OCI-M2 (cell line): ENCODE data around the gene TRMT61B.

Experiments used
- DNase-seq: peaks from one replicate; lab custom pipeline; 2025; ENCODE audit not compliant: unreplicated experiment; lab: John Stamatoyannopoulos, UW

The TRMT61B gene

DNA sequence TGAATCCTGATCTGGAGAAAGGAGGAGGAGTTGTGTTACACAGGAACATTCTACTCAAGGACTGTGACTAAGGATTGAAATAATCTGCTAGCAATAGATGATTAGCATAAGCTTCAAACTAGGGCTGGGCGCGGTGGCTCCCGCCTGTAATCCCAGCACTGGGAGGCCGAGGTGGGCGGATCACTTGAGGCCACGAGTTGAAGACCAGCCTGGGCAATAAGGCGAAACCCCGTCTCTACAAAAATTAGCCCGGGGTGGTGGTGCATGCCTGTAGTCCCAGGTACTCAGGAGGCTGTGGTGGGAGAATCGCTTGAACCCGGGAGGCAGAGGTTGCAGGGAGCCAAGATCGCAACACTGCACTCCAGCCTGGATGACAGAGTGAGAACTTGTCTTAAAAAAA lies 1.5 kb downstream of the TRMT61B start:
- no peak for DNase-seq

DNA sequence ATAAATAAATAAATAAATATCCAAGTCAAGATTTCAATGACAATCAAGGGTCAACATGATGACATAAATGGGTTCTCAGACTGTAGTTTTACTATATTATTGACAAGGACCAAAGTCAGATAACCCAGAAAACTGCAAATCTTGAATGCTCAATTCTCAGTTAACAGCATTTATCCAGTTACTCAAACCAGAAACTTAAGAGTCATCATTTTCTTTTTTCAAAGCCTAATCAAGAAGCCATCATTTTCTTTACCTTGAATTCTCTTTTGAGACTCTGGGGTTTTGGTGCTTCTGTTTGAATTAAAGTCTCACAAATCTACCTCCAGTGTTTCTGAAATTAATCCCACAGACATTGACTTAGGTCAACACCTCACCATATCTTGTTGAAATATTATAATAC lies 14.1 kb downstream of the TRMT61B start:
- no peak for DNase-seq

DNA sequence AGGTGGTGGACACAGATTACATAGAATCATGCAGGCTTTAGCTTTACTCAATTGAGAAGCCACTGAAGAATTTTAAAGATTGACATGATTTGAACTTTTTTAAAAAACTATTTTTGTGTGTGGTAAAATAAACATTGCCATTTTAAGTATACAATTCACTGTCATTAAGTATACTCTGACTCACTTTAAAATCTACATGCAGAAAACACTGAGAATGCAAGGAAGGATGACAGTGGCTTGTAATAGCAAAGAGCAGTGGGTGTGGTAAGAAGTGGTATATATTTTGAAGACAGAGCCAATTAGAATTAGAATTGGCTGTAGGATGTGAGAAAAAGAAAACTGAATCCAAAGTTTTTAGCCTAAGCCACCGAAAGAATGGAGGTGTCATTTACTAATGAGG lies 14.9 kb downstream of the TRMT61B start:
- no peak for DNase-seq

DNA sequence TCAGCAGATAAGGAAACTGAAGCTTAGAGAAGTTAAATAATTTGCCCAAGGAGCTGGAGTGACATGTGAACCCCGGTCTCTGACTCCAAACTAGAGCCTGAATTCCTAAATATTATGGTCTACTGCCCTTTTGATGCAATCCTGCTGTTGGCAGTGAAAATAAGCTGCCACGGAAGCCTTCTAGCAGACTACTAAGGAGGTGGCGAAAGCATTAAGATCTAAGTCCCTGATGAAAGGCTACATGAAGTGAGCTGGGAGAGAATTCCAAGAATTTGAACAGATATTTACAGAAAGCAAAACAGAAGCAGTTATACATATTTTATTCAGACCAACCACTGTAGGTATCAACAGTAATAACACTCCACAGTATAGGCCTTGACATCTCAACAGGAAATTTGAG lies 28.1 kb downstream of the TRMT61B start:
- DNase-seq: no peak

DNA sequence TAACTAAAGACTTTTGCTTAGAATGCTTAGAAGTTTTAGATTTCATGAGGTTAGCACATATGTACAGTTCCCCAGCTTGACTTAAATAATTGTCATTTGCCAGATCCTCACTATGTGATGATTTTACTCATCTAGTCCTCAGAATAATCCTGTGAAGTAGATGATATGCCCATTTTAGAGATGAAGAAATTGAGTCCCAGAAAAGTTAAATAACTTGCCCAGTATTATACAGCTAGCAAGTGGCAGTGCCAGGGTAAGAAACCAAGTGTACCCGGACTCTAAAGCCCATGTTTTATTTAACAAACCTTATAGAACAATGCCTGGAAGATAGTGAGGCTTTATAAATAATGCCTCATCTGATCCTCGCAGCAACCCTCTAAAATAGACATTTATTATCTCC lies 31.1 kb downstream of the TRMT61B start:
- no peak for DNase-seq

DNA sequence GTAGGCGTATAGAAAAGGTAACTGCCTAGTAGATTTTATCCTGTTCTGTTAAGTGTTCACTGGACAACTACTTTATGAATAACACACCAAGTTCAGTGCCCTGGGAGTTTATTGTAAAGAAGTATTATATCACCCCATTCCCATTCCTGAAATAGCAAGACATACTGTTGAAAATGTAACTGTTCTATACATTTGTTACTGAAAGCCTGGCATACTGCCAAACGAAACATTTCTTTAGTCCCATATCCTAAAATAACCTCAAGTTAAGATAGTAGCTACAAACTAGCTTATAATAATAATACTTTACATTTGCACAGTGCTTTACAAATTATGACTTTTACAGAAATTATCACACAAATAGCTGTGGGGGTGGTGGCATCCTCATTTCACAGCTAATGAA lies 34.3 kb downstream of the TRMT61B start:
- DNase-seq: no peak

DNA sequence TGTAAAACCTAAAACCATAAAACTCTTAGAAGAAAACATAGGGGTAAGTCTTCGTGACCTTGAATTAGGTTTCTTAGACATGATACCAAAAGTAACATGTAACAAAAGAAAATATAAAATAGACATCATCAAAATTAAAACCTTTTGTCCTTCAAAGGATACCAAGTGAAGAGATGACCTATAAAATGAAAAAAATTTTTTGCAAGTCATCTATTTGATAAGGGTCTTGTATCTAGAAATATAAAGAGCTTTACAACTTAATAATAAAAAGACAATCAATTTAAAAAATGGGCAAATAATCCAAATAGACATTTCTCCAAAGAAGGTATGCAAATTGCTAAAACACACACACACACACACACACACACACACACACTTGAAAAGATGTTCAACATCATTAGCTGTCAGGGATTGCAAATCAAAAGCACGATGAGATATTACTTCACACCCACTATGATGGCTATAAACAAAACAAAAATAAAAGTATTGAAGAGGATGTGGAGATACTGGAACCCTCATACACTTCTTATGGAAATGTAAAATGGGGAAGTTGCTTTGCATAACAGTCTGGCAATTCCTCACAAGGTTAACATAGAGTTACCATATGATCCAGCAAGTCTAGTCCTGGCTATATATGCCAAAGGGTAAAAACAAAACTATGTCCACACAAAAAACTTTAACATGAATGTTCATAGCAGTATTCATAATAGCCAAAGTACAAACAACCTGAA lies 36.2 kb downstream of the TRMT61B start:
- DNase-seq: no peak

DNA sequence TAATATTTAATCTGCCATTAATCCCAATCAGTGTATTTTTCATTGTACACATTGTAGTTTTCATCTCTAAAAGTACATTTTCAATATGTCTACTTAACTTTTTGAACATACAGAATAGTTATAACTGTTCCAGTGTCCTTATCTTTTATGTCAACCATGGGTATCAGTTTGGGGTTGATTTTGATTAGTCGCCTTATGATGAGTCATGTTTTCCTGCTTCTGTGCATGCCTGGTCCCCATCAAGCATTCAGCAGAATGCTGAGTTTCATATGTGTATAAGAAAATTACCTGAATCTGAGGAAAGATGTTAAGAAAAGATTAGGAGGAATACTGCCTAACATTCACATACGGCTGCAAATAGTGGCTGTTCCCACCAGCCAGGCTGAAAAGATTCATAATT lies 41.7 kb downstream of the TRMT61B start:
- DNase-seq: no peak

DNA sequence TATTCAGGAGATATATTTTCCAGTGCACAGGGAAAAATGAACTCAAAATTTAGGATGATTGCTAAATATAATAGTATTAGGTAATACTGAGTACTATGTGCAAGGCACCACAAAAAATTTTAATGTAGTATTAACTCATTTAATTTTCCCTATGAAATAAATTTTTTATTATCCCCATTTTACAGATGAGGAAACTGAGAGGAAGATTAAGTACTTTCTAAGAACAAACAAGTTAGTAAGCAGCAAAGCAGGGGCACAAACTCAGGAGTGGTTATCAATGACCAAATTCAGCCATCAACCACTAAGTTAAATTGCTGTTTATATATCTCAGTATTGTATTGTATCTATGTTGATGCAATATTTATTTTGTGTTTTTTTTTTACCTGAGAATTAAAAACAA lies 45.2 kb downstream of the TRMT61B start:
- DNase-seq: no peak

DNA sequence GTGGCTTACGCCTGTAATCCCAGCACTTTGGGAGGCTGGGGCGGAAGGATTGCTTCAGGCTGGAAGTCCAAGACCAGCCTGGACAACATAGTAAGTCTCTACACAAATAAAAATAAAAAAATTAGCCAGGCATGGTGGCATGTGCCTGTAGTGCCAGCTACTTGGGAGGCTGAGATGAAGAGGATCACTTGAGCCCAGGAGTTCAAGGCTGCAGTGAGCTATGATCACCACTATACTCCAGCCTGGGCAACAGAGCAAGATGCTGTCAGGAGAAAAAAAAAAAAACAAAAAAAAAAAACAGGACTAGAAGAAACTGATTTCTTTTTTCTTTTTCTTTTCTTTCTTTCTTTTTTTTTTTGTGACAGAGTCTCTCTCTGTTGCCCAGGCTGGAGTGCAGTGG lies 45.9 kb downstream of the TRMT61B start:
- no peak for DNase-seq

DNA sequence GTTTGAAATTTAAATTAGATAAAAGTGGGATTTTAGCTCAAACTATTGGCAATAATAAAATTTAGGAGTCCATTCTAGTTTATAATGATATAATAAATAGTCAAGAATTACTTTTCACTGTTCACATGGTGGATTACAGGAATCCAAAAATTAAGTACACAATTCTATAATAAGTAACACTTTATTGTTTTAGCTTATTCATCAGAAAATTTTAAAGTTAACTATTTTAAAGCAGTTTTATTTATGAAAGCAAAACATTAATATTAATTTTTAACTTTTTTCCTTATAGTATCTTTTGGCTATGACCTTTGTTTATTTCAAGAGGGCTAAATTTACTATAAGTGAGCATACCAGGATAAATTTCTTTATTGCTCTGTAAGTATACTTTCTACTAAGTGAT lies 48.1 kb downstream of the TRMT61B start:
- no peak for DNase-seq

DNA sequence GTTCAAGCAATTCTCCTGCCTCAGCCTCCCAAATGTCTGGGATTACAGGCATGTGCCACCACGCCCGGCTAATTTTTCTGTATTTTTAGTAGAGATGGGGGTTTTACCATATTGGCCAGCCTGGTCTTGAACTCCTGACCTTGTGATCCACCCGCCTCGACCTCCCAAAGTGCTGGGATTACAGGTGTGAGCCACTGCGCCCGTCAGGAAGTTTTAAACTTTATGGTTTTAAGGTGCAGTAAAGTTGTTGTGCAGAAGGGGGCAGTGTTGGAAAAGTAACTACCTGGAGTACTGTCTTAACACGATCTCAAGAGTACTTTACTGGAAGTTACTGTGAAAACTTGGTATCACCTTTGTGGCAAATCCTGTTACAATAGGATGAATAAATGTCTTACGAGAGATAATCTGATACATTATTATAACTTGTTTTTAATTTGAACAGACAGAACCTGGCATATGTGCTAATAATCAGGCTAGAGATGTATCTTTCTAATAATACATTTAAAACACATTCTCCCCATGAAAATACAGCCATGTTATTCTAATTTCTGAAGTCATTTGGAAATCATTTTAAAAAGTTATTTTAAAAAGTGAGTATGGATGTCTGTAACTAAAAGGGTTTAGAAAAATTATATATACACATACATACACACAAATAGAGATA lies 48.7 kb downstream of the TRMT61B start:
- DNase-seq: no peak

DNA sequence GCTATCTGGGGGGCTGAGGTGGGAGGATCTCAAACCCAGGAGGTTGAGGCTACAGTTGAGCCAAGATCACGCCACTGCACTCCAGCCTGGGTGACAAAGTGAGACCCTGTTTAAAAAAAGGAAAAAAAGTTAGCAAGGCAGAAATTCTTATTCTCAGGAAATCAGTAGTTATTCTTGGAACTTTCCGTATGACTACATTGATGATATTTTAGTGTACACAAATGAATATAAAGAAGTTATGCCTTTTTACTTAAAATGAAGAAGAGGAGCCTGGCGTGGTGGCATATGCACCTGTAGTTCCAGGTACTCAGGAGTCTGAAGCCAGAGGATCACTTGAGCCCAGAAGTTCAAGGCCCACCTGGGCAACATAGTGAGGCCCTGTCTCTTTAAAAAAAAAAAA lies 52.1 kb downstream of the TRMT61B start:
- DNase-seq: no peak

DNA sequence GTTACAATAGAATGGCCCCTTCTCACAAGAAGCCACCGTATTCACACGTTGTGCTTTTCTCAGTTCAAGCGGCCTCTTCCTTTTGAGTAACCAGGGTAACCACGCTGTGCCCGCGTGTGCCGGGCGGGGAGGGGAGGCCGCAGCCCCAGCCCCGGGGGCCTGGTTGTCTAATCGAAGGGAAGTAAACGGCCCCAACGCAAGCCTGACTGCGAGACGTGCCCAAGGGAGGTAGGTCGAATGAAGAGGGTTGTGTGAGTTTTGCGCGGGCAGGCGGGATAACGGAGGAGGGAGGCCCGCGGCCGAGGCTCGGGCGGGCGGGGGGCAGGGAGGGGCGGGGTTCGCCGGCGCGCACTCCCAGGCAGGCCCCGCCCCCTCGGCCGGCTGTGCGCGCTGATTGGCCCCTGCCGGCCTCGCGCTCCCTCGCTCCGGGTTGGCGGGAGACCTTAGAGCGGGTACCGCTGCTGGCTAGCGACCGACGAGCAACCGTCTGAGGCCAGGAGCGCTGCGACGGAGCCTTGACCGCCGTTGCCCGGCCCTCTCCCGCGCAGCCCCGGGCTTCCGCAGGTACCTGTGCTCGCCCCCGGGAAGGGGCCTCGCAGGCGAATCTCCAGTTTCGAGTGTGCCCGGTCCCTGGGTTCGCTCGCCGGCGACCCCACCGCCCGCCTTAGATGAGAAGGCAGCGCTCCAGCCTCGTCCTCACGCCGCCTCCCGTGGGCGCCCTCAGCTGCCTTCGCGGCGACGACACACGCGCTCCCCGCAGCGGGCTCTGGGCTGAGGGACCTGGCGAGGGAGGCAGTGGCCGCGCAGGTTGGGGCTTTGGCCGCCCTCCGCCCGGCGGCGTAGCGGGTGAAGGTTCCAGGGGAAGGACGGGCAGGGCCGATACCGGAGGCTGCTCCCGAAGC lies 59.5 kb downstream of the TRMT61B start, which contains the start of gene SPDYA:
Gene SPDYA, plus strand, starts transcription at position 451 of the 902 bp plus-strand sequence. CDS start 5,181 bp downstream, outside the sequence.
- DNase-seq: no peak

DNA sequence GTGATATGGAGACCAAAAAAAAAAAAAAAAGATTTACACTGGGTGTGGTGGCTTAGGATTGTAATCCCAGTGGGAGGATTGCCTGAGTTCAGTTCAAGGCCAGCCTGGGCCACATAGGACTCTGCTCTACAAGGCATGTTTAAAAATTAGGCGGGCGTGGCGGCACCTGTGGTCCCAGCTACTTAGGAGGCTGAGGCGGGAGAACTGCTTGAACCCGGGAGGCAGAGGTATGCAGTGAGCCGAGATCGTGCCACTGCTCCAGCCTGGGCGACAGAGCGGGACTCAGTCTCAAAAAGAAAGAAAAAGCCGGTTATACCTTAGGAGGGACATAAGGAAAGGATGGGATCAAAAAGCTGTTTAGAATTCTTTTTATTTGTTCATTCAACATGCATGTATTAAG lies 60.2 kb downstream of the TRMT61B start:
- DNase-seq: no peak

DNA sequence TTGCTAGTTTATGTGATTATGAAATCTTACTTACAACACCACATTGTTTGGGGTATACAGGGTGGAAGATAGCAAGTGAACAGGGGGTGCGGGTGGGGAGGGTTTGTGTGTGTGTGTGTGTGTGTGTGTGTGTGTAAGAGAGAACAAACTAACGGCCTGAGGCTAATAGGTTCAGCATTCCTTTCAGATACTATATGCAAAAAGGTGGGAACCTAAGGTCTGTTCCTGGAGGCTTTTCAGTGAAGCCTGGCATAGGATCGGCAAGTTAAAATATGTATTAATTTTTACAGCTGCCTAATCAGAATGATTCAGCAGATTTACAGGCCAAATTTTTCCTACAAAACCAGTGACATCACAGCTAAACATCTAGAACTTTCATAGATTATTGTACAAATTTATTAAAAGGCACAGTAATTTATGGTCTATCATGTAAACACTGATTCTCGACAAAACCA lies 67.1 kb downstream of the TRMT61B start:
- DNase-seq: no peak

DNA sequence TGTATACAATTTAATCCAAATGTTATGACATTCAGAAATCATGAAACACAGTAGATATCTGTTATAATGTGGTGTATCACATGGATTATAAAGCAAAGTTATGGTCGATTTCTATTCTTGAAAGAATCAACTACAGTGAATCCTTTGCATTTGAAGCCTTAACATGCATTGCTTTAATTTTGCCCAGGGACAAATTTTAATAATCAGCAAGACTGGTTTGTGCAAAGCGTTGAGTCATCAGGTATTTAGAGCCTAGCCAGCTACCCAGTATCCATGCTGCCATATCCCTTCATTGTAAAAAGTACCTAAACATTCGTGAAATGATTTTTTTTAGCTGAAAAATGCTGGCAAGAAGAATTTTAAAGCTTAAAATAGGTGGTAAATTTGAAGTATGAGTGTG lies 68.4 kb downstream of the TRMT61B start:
- DNase-seq: no peak
